ENCODE results near the gene ATAD3B. TPM values are rescaled to one million over a fixed set of nuclear protein-coding genes. Genes with fewer than 3 reads are reported as not detected.
A peak's percentile ranks its signal among the peaks of the same experiment; 100 is the strongest.

ATAD3B gene
- total and polyA plus RNA-seq, 2 of the 13 experiments (the other 11 are each of a cell fraction or from before 2014, with no cell fraction given) = 9.6 to 31.1 TPM

DNA sequence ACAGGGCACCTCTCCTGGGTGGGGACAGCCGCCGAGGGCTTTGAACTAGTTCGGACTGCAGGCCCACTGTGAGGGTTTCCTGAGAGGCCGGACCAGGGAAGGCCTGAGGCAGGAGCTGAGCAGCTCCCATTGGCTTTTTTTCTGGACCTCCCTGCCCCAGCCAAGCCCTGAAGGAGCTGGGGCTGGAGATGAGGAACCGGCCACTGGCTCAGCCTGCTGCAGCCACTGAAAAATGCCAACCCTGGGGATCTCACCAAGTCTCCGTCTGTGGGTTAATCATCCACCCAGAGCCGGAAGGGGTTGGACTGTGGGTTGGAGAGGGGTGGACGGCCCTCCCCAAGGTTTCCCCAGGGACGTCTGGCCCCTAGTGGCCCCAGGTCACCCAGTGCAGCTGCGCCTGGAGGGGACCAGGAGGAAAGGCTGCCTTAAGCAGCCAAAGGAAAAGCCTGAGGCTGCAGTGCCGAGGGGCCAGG, 33.6 kb upstream of the ATAD3B start (continued):
- TF ChIP-seq, protein P1, sequence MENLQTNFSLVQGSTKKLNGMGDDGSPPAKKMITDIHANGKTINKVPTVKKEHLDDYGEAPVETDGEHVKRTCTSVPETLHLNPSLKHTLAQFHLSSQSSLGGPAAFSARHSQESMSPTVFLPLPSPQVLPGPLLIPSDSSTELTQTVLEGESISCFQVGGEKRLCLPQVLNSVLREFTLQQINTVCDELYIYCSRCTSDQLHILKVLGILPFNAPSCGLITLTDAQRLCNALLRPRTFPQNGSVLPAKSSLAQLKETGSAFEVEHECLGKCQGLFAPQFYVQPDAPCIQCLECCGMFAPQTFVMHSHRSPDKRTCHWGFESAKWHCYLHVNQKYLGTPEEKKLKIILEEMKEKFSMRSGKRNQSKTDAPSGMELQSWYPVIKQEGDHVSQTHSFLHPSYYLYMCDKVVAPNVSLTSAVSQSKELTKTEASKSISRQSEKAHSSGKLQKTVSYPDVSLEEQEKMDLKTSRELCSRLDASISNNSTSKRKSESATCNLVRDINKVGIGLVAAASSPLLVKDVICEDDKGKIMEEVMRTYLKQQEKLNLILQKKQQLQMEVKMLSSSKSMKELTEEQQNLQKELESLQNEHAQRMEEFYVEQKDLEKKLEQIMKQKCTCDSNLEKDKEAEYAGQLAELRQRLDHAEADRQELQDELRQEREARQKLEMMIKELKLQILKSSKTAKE (CRISPR knock-in tag; IDR thresholded peaks at IDR 0.05; ENCODE audit: borderline replicate concordance) = peak; percentile 58; the same call in 1 of the 2 replicates
- TF ChIP-seq, protein P2, sequence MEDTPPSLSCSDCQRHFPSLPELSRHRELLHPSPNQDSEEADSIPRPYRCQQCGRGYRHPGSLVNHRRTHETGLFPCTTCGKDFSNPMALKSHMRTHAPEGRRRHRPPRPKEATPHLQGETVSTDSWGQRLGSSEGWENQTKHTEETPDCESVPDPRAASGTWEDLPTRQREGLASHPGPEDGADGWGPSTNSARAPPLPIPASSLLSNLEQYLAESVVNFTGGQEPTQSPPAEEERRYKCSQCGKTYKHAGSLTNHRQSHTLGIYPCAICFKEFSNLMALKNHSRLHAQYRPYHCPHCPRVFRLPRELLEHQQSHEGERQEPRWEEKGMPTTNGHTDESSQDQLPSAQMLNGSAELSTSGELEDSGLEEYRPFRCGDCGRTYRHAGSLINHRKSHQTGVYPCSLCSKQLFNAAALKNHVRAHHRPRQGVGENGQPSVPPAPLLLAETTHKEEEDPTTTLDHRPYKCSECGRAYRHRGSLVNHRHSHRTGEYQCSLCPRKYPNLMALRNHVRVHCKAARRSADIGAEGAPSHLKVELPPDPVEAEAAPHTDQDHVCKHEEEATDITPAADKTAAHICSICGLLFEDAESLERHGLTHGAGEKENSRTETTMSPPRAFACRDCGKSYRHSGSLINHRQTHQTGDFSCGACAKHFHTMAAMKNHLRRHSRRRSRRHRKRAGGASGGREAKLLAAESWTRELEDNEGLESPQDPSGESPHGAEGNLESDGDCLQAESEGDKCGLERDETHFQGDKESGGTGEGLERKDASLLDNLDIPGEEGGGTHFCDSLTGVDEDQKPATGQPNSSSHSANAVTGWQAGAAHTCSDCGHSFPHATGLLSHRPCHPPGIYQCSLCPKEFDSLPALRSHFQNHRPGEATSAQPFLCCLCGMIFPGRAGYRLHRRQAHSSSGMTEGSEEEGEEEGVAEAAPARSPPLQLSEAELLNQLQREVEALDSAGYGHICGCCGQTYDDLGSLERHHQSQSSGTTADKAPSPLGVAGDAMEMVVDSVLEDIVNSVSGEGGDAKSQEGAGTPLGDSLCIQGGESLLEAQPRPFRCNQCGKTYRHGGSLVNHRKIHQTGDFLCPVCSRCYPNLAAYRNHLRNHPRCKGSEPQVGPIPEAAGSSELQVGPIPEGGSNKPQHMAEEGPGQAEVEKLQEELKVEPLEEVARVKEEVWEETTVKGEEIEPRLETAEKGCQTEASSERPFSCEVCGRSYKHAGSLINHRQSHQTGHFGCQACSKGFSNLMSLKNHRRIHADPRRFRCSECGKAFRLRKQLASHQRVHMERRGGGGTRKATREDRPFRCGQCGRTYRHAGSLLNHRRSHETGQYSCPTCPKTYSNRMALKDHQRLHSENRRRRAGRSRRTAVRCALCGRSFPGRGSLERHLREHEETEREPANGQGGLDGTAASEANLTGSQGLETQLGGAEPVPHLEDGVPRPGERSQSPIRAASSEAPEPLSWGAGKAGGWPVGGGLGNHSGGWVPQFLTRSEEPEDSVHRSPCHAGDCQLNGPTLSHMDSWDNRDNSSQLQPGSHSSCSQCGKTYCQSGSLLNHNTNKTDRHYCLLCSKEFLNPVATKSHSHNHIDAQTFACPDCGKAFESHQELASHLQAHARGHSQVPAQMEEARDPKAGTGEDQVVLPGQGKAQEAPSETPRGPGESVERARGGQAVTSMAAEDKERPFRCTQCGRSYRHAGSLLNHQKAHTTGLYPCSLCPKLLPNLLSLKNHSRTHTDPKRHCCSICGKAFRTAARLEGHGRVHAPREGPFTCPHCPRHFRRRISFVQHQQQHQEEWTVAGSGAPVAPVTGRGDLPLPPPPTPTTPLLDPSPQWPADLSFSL (CRISPR knock-in tag; IDR thresholded peaks at IDR 0.05) = no peak
- TF ChIP-seq ZNF766 (CRISPR knock-in tag; IDR thresholded peaks at IDR 0.05; ENCODE audit: borderline replicate concordance) = no peak
- no peak for TF ChIP-seq ZFP37 (CRISPR knock-in tag; IDR thresholded peaks at IDR 0.05; ENCODE audit: borderline replicate concordance)
- TF ChIP-seq ZNF724P (CRISPR knock-in tag; IDR thresholded peaks at IDR 0.05; ENCODE audit: borderline replicate concordance) = no peak
- TF ChIP-seq, protein P3, sequence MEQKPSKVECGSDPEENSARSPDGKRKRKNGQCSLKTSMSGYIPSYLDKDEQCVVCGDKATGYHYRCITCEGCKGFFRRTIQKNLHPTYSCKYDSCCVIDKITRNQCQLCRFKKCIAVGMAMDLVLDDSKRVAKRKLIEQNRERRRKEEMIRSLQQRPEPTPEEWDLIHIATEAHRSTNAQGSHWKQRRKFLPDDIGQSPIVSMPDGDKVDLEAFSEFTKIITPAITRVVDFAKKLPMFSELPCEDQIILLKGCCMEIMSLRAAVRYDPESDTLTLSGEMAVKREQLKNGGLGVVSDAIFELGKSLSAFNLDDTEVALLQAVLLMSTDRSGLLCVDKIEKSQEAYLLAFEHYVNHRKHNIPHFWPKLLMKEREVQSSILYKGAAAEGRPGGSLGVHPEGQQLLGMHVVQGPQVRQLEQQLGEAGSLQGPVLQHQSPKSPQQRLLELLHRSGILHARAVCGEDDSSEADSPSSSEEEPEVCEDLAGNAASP (CRISPR knock-in tag; IDR thresholded peaks at IDR 0.05; ENCODE audit: borderline replicate concordance) = peak; percentile 74; the same call in 1 of the 2 replicates
- TF ChIP-seq STAG1 (CRISPR knock-in tag; IDR thresholded peaks at IDR 0.05) = peak; percentile 54
- no peak for TF ChIP-seq ZNF777 (CRISPR knock-in tag; IDR thresholded peaks at IDR 0.05)
- TF ChIP-seq ZNF670 (CRISPR knock-in tag; IDR thresholded peaks at IDR 0.05; ENCODE audit: borderline replicate concordance) = no peak
- no peak for TF ChIP-seq HDAC6 (IDR thresholded peaks at IDR 0.05; ENCODE audit: low read depth, low read length)
- TF ChIP-seq ZNF160 (CRISPR knock-in tag; IDR thresholded peaks at IDR 0.05) = no peak
- no peak for TF ChIP-seq ZBTB20 (CRISPR knock-in tag; IDR thresholded peaks at IDR 0.05; ENCODE audit: borderline replicate concordance, low read depth)
- TF ChIP-seq RELA (CRISPR knock-in tag; IDR thresholded peaks at IDR 0.05) = no peak
- TF ChIP-seq, protein P4, sequence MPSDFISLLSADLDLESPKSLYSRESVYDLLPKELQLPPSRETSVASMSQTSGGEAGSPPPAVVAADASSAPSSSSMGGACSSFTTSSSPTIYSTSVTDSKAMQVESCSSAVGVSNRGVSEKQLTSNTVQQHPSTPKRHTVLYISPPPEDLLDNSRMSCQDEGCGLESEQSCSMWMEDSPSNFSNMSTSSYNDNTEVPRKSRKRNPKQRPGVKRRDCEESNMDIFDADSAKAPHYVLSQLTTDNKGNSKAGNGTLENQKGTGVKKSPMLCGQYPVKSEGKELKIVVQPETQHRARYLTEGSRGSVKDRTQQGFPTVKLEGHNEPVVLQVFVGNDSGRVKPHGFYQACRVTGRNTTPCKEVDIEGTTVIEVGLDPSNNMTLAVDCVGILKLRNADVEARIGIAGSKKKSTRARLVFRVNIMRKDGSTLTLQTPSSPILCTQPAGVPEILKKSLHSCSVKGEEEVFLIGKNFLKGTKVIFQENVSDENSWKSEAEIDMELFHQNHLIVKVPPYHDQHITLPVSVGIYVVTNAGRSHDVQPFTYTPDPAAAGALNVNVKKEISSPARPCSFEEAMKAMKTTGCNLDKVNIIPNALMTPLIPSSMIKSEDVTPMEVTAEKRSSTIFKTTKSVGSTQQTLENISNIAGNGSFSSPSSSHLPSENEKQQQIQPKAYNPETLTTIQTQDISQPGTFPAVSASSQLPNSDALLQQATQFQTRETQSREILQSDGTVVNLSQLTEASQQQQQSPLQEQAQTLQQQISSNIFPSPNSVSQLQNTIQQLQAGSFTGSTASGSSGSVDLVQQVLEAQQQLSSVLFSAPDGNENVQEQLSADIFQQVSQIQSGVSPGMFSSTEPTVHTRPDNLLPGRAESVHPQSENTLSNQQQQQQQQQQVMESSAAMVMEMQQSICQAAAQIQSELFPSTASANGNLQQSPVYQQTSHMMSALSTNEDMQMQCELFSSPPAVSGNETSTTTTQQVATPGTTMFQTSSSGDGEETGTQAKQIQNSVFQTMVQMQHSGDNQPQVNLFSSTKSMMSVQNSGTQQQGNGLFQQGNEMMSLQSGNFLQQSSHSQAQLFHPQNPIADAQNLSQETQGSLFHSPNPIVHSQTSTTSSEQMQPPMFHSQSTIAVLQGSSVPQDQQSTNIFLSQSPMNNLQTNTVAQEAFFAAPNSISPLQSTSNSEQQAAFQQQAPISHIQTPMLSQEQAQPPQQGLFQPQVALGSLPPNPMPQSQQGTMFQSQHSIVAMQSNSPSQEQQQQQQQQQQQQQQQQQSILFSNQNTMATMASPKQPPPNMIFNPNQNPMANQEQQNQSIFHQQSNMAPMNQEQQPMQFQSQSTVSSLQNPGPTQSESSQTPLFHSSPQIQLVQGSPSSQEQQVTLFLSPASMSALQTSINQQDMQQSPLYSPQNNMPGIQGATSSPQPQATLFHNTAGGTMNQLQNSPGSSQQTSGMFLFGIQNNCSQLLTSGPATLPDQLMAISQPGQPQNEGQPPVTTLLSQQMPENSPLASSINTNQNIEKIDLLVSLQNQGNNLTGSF (CRISPR knock-in tag; IDR thresholded peaks at IDR 0.05) = no peak
